ENCODE measurements around the gene HYAL3. TPM values are rescaled to one million over a fixed set of nuclear protein-coding genes. Genes with fewer than 3 reads are reported as not detected.

Gene HYAL3
- total RNA-seq, 1 experiment from 2014 or later: 2.9 TPM

GRCh38 chr3:50275996-50276761 is 23.0 kb downstream of the HYAL3 start (continued):
- no peak for TF ChIP-seq CTCF (IDR thresholded peaks at IDR 0.05)
- TF ChIP-seq MXD4 (CRISPR knock-in tag; IDR thresholded peaks at IDR 0.05; ENCODE audit: borderline replicate concordance): no peak
- no peak for TF ChIP-seq ZNF416 (CRISPR knock-in tag; IDR thresholded peaks at IDR 0.05)
- no peak for TF ChIP-seq JAZF1 (CRISPR knock-in tag; IDR thresholded peaks at IDR 0.05)
- no peak for TF ChIP-seq IRF2 (CRISPR knock-in tag; IDR thresholded peaks at IDR 0.05; ENCODE audit: borderline replicate concordance, low read depth)
- TF ChIP-seq ZNF138 (CRISPR knock-in tag; conservative IDR thresholded peaks at IDR 0.05): no peak
- TF ChIP-seq ELF4 (CRISPR knock-in tag; IDR thresholded peaks at IDR 0.05; ENCODE audit: low read depth): no peak
- no peak; the same call in 1 of the 2 replicates for TF ChIP-seq ARID4B (CRISPR knock-in tag; IDR thresholded peaks at IDR 0.05; ENCODE audit: borderline replicate concordance)
- TF ChIP-seq PREB (CRISPR knock-in tag; IDR thresholded peaks at IDR 0.05; ENCODE audit: borderline replicate concordance): no peak
- no peak for TF ChIP-seq MLX (CRISPR knock-in tag; IDR thresholded peaks at IDR 0.05)
- TF ChIP-seq CBFB (CRISPR knock-in tag; IDR thresholded peaks at IDR 0.05; ENCODE audit: low read depth): 0 out of 2 replicates have a peak, but pooled peaks have one; percentile 56
- no peak for TF ChIP-seq ZNF425 (CRISPR knock-in tag; conservative IDR thresholded peaks at IDR 0.05)
- TF ChIP-seq GTF2I (CRISPR knock-in tag; conservative IDR thresholded peaks at IDR 0.05): no peak
- TF ChIP-seq ZSCAN18 (CRISPR knock-in tag; IDR thresholded peaks at IDR 0.05): no peak
- TF ChIP-seq ZMAT4 (CRISPR knock-in tag; IDR thresholded peaks at IDR 0.05): no peak
- no peak for TF ChIP-seq NR2C2 (CRISPR knock-in tag; IDR thresholded peaks at IDR 0.05)
- no peak for TF ChIP-seq ESRRA (CRISPR knock-in tag; IDR thresholded peaks at IDR 0.05; ENCODE audit: borderline replicate concordance)
- TF ChIP-seq ZNF423 (CRISPR knock-in tag; IDR thresholded peaks at IDR 0.05): no peak
- no peak for TF ChIP-seq HMGA2 (CRISPR knock-in tag; IDR thresholded peaks at IDR 0.05)
- TF ChIP-seq TEAD1 (CRISPR knock-in tag; IDR thresholded peaks at IDR 0.05): peak; percentile 73; the same call in 1 of the 2 replicates
